GM23248 (cell line): ENCODE measurements around the gene POLN. TPM values are rescaled to one million over a fixed set of nuclear protein-coding genes. Genes with fewer than 3 reads are reported as not detected.
"Not testable (repeated sequence)": the region's sequence is repeated elsewhere in the genome, so short reads cannot be mapped to it uniquely, and the experiment has no call there.

Source experiments
- DNase-seq: peaks from one replicate; pipeline ENCODE4 v3.0.0-alpha.2; 2015
- H2AFZ ChIP-seq: fragments of 200-600 bp; sonication (generic); 2 replicates; pipeline ENCODE4 v1.6.1; 2016; ENCODE audit warnings: antibody characterized with exemption
- H3F3A ChIP-seq: fragments of 200-600 bp; sonication (generic); 2 replicates; pipeline ENCODE4 v1.6.1; 2016; ENCODE audit warnings: mild to moderate bottlenecking, antibody characterized with exemption, mixed run types; ENCODE audit not compliant: insufficient read depth
- H3K27ac ChIP-seq: fragments of 200-600 bp; sonication (generic); 2 replicates; pipeline ENCODE4 v1.5.1; 2016; ENCODE audit warnings: mild to moderate bottlenecking
- H3K27me3 ChIP-seq: fragments of 200-600 bp; sonication (generic); replicated peaks from 2 replicates; pipeline ENCODE4 v1.6.1; 2016; ENCODE audit warnings: mild to moderate bottlenecking; ENCODE audit not compliant: insufficient read depth
- H3K36me3 ChIP-seq: fragments of 200-600 bp; sonication (generic); 2 replicates; pipeline ENCODE4 v1.6.1; 2016; ENCODE audit warnings: low read depth, mild to moderate bottlenecking
- H3K4me1 ChIP-seq: fragments of 200-600 bp; sonication (generic); 2 replicates; pipeline ENCODE4 v1.6.1; 2016; ENCODE audit warnings: mild to moderate bottlenecking; ENCODE audit not compliant: insufficient read depth
- H3K4me2 ChIP-seq: fragments of 200-600 bp; sonication (generic); one replicate; pipeline ENCODE4 v1.6.1; 2016; ENCODE audit warnings: mild to moderate bottlenecking; ENCODE audit not compliant: unreplicated experiment
- H3K4me3 ChIP-seq: fragments of 200-600 bp; sonication (generic); 2 replicates; pipeline ENCODE4 v1.5.1; 2016; ENCODE audit warnings: mild to moderate bottlenecking
- H3K79me2 ChIP-seq: fragments of 200-600 bp; sonication (generic); 2 replicates; pipeline ENCODE4 v1.6.1; 2016; ENCODE audit warnings: mild to moderate bottlenecking; ENCODE audit not compliant: insufficient read depth
- H3K9ac ChIP-seq: fragments of 200-600 bp; sonication (generic); 2 replicates; pipeline ENCODE4 v1.6.1; 2016; ENCODE audit warnings: mild to moderate bottlenecking
- H3K9me2 ChIP-seq: fragments of 200-600 bp; sonication (generic); 2 replicates; pipeline ENCODE4 v1.6.1; 2016; ENCODE audit warnings: mixed run types, mild to moderate bottlenecking, moderate library complexity; ENCODE audit not compliant: insufficient read depth
- H3K9me3 ChIP-seq: fragments of 200-600 bp; sonication (generic); one replicate; pipeline ENCODE4 v1.6.1; 2017; ENCODE audit warnings: low read depth
- H4K20me1 ChIP-seq: fragments of 200-600 bp; sonication (generic); 2 replicates; pipeline ENCODE4 v1.6.0; 2016; ENCODE audit not compliant: insufficient read depth
- EZH2 ChIP-seq: fragments of 200-600 bp; sonication (generic); IDR thresholded peaks from 2 replicates; pipeline ENCODE4 v1.6.1; 2018; ENCODE audit warnings: antibody characterized with exemption, mild to moderate bottlenecking; ENCODE audit not compliant: insufficient read depth, poor library complexity, severe bottlenecking
- EZH2phosphoT487 ChIP-seq: fragments of 200-600 bp; sonication (generic); IDR thresholded peaks from 2 replicates; pipeline ENCODE4 v1.6.1; 2018; ENCODE audit warnings: antibody characterized with exemption, moderate library complexity, mild to moderate bottlenecking, low read depth; ENCODE audit not compliant: insufficient read depth
- WGBS, 2 experiments: methylation state at CpG; one replicate each; pipeline ENCODE4 v1.1.6; 2015 to 2017; ENCODE audit warnings: low lambda C conversion rate in 2 of 2, low coverage in 1 of 2; ENCODE audit errors: missing lambda C conversion rate in 2 of 2; 5-methylcytosine and 5-hydroxymethylcytosine counted together
- in situ Hi-C: fragments of 300-500 bp; cut with MboI; formaldehyde crosslinking; loops from 2 replicates; pipeline ENCODE4 v1.15.0; 2020
- polyA plus RNA-seq: library from polyadenylated mRNA; unstranded; fragments of >200 nt; fragmentation: Nextera tagmentation; extraction: Ambion mirVana; gene quantifications from 2 replicates; pipeline ENCODE4 v1.2.1, GENCODE V29; 2016
- total RNA-seq: library from RNA; depleted of rRNA; stranded (reverse); fragments of >200 nt; shearing (Covaris generic); gene quantifications from 2 replicates; pipeline ENCODE4 v1.2.3, GENCODE V29; 2014

POLN gene
- total and polyA plus RNA-seq, 2 experiments from 2014 or later = 1.6 to 3.9 TPM

DNA sequence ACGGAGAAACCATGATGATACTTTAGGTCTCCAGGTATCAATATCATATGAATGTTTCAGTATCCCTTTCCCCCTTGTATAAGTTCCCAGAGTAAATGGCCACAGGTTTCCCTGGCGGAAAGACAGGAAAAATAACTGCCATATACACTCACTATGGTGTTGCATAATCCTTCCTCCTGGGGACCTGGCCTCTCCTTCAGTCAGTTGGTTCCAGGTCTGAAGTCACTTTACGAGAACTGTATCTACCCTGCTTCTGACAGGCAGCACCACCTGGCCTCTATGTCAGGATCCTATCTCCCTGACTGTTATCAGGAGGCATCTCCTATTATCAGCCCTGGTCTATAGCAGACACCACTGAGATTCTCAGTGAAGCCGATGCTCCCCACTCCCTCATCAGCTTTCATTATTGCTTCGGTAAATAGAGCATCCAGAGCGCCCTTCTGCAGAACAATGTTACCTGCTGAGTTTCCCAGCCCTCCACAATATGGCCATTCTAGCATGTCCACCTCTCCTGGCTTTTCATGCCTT, 22.6 kb downstream of the POLN start:
- Histone ChIP-seq H3K36me3 (0 out of 2 replicates have a peak, but pooled peaks cover 3% of the 10 kb centered on the region), H3K4me2 (no peak overlapping the region), H3K79me2 (no peaks in the 10 kb centered on the region), H3K9me3 (no peaks in the 10 kb centered on the region), H2AFZ (no peak overlapping the region), H3K4me3 (no peak overlapping the region), H4K20me1 (no peaks in the 10 kb centered on the region), H3K27ac (no peak overlapping the region), H3F3A (peaks cover 14% of the 10 kb centered on the region), H3K9me2 (no peaks in the 10 kb centered on the region), H3K9ac (no peak overlapping the region), H3K4me1 (0 out of 2 replicates have a peak, but pooled peaks cover 6% of the 10 kb centered on the region), H3K27me3 (no peaks in the 10 kb centered on the region)
- DNase-seq = no peak
- TF ChIP-seq EZH2phosphoT487 = no peak
- no peak for TF ChIP-seq EZH2
- WGBS, 2 experiments = 86 to 95% methylated on average over 6 of the region's 6 CpGs
- in situ Hi-C loops = no loop called here

- no peak overlapping the region for H3K4me3 ChIP-seq
- no peaks in the 10 kb centered on the region for H3K27me3 ChIP-seq
- in situ Hi-C loops = no loop called here
- no peaks in the 10 kb centered on the region for H3K9me3 ChIP-seq
- no peak overlapping the region for H3K9ac ChIP-seq
- H3K4me2 ChIP-seq = no peak overlapping the region
- 0 out of 2 replicates have a peak, but pooled peaks cover 6% of the 10 kb centered on the region for H3K4me1 ChIP-seq
- H4K20me1 ChIP-seq = no peaks in the 10 kb centered on the region
- no peak overlapping the region for H2AFZ ChIP-seq
- peaks cover 14% of the 10 kb centered on the region for H3F3A ChIP-seq
- H3K27ac ChIP-seq = no peak overlapping the region
- no peak for DNase-seq
- no peaks in the 10 kb centered on the region for H3K79me2 ChIP-seq
- 0 out of 2 replicates have a peak, but pooled peaks cover under 1% of the 10 kb centered on the region for H3K36me3 ChIP-seq
- 96 to 97% methylated on average over 1 of the region's 1 CpG for WGBS, 2 experiments
- H3K9me2 ChIP-seq = no peaks in the 10 kb centered on the region
- TF ChIP-seq EZH2phosphoT487 = no peak
- TF ChIP-seq EZH2 = no peak
Measured at GRCh38 chr4:2218436-2218835, 23.5 kb downstream of the POLN start.

GRCh38 chr4:2217726-2218125, 24.2 kb downstream of the POLN start:
- H3K79me2 ChIP-seq = no peaks in the 10 kb centered on the region
- 57 to 61% methylated on average over 3 of the region's 3 CpGs for WGBS, 2 experiments
- H3K4me1 ChIP-seq = 0 out of 2 replicates have a peak, but pooled peaks cover 6% of the 10 kb centered on the region
- H3K4me2 ChIP-seq = no peak overlapping the region
- H4K20me1 ChIP-seq = no peaks in the 10 kb centered on the region
- peak; percentile 51 for DNase-seq
- H3K9ac ChIP-seq = no peak overlapping the region
- H3K4me3 ChIP-seq = no peak overlapping the region
- H3F3A ChIP-seq = peaks cover 14% of the 10 kb centered on the region
- H3K9me3 ChIP-seq = no peaks in the 10 kb centered on the region
- no peak for TF ChIP-seq EZH2
- TF ChIP-seq EZH2phosphoT487 = 0 out of 2 replicates have a peak, but pooled peaks have one; percentile 24
- H3K9me2 ChIP-seq = no peaks in the 10 kb centered on the region
- no peak overlapping the region for H2AFZ ChIP-seq
- H3K27me3 ChIP-seq = no peaks in the 10 kb centered on the region
- H3K36me3 ChIP-seq = no peaks in the 10 kb centered on the region
- no peak overlapping the region for H3K27ac ChIP-seq
- in situ Hi-C loops = no loop called here

DNA sequence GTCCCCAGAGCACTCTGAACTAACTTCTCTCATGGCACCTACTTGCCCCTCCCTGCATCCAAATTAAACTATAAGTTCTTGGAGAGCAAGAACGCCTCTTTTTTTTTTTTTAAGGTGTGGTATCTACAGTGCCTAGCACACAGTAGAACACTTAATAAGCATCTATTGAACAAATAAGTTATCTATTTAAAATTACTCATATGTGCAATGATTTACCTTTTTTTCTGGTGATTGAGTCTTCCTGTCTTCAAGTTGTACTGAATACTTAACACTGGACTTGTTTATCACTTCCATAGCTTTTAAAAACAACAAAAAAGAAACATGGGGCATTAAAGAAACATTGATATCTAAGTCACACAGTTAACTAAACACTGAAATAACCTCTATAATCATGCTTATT, 29.1 kb downstream of the POLN start:
- no peak overlapping the region for H3K4me2 ChIP-seq
- 0 out of 2 replicates have a peak, but pooled peaks cover 6% of the 10 kb centered on the region for H3K4me1 ChIP-seq
- no peak overlapping the region for H3K4me3 ChIP-seq
- H3F3A ChIP-seq = no peaks in the 10 kb centered on the region
- H3K9ac ChIP-seq = no peak overlapping the region
- no peaks in the 10 kb centered on the region for H3K9me3 ChIP-seq
- no peaks in the 10 kb centered on the region for H3K79me2 ChIP-seq
- WGBS, 2 experiments = 81 to 97% methylated on average over 1 of the region's 1 CpG
- no peaks in the 10 kb centered on the region for H3K36me3 ChIP-seq
- H4K20me1 ChIP-seq = no peaks in the 10 kb centered on the region
- no peaks in the 10 kb centered on the region for H3K9me2 ChIP-seq
- H2AFZ ChIP-seq = no peak overlapping the region
- no peak for TF ChIP-seq EZH2phosphoT487
- TF ChIP-seq EZH2 = no peak
- DNase-seq = no peak
- no peaks in the 10 kb centered on the region for H3K27me3 ChIP-seq
- H3K27ac ChIP-seq = no peak overlapping the region
- in situ Hi-C loops = no loop called here

DNA sequence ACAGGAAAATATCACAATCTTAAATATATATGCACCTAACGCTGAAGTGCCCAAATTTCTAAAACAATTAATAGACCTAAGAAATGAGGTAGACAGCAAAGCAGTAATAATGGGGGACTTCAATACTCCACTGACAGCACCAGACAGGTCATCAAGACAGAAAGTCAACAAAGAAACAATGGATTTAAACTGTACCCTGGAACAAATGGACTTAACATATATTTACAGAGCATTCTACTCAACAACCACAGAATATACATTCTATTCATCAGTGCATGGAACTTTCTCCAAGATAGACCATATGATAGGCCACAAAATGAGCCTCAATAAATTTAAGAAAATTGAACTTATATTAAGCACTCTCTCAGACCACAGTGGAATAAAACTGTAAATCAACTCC, 39.1 kb downstream of the POLN start:
- H3K4me3 ChIP-seq, in situ Hi-C loops, H4K20me1 ChIP-seq, DNase-seq, H3K9me3 ChIP-seq, H3K79me2 ChIP-seq, H3F3A ChIP-seq, H3K36me3 ChIP-seq, H2AFZ ChIP-seq, H3K4me2 ChIP-seq, H3K27me3 ChIP-seq, H3K27ac ChIP-seq, H3K4me1 ChIP-seq, H3K9me2 ChIP-seq, H3K9ac ChIP-seq: not testable (repeated sequence)
- WGBS, 2 experiments = 89 to 100% methylated on average over 1 of the region's 1 CpG
